Medulla oblongata (tissue), 1 donor: ENCODE measurements around the gene GSTCD.
"Not testable (repeated sequence)": the region's sequence is repeated elsewhere in the genome, so short reads cannot be mapped to it uniquely, and the experiment has no call there.

Experiments
- DNase-seq: peaks from one replicate; pipeline ENCODE4 v3.0.0-alpha.2; 2015; ENCODE audit errors: extremely low spot score

Gene GSTCD

DNA sequence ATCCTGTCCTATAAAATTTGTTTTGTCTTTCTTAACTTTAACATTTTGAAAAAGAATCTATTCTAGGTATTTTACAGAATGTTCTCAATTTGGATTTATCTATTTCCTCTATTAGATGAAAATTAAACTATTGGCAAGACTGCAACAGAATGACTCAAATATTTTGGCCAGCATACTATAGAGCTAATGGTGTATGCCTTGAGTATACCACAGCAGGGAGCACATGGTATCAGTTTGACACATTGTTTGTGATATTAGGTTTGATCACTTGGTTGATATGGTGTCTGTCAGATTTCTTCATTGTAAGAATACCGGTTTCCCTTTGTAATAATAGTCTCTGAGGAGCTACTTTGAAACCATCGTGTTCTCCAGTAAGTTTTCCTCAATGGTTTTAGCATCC lies 98.9 kb downstream of the GSTCD start:
- DNase-seq = no peak

GRCh38 chr4:105808030-105808749 lies 99.6 kb downstream of the GSTCD start:
- no peak for DNase-seq

DNA sequence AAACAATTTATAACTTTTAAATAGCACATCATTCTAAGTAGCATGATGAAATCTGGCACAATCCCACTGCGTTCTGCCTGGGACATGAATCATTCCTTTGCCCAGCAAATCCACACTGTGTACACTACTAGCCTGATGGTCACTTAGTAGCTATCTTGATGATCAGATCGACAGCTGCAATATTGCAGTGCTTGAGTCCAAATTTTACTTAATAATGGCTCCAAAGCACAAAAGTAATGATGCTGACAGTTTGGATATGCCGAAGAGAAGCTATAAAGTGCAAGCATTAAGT lies 100.1 kb downstream of the GSTCD start:
- DNase-seq = no peak

DNA sequence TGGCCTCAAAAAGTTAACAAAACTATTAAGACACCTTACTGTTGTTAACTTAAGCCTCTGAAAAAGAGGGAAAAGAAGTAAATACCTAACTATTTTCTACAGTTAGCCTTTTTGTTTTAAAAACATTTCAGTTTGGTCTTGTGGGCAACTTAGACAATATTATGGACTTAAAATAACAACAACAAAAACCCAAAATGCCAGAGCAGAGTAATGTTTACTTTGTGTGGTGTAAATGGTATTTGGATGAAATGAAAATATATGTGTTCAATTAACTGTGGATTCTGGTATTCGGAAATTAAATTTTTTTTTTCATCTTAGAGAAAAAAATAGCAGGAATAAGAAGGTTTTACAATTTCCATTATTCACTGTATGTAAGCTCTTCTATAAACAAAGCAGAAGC lies 107.1 kb downstream of the GSTCD start:
- DNase-seq = no peak

- no peak for DNase-seq
Observed at GRCh38 chr4:105822061-105822460, 113.5 kb downstream of the GSTCD start.

GRCh38 chr4:105828074-105828473 lies 119.5 kb downstream of the GSTCD start:
- no peak for DNase-seq

DNA sequence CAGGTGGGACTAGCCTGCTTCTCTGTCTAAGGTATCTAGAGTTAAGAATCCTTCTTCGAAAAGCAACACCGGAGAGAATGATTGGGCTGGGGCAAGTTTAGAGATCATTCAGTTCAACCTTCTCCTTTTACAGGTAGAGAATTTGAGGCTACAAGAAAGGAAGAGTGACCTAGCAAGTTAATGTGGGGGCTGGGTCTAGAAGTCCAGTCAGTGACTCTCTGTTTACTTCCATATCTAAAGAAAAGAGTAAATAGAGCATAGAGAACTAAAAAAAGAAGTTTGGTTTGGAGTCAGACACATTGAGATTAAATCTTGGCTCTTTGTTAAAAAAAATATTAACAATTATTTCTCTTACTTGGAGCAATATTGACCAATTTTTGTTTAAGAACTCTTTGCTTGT lies 122.6 kb downstream of the GSTCD start:
- no peak for DNase-seq

- DNase-seq = no peak
Observed at GRCh38 chr4:105835177-105835576, 126.6 kb downstream of the GSTCD start.

GRCh38 chr4:105836537-105836936 lies 128.0 kb downstream of the GSTCD start:
- no peak for DNase-seq

DNA sequence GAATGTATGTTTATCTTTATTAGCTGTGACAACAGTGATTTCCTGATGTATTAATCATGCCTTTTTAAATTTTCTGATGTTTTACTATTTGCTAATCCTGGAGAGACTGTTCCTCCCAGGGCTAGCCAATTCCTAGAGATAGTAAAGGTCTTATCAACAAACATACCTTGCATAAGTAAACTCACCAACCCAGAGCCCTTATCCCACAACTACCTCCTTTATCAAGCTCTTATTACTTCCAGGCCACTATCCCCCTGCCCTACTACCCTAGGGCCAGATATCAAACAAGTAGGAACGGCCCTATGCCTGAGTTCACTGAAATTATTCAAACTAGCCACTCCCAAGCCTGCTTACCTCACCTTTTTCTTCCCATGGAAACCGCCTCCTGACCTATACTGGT lies 128.5 kb downstream of the GSTCD start:
- DNase-seq = no peak

DNA sequence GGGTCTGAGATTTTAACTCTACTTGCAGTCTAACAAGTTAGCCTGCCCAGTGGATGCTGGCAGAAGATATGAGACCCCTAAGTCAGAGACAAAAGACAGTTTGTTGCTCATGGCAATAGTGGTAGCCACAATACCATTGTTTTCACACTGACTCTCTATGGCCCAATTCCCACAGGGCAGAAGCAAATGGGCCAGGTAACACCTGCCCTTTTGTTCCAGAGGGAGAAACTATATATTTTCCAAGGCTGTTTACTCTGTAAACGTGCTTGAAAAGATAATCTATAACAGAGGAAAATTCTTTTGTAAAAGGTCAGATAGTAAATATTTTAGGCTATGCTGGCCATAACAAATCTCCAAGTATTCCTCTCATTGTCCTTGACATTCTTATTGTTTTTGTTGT lies 129.5 kb downstream of the GSTCD start:
- no peak for DNase-seq

- no peak for DNase-seq
Observed at GRCh38 chr4:105840426-105841174, 132.0 kb downstream of the GSTCD start.

DNA sequence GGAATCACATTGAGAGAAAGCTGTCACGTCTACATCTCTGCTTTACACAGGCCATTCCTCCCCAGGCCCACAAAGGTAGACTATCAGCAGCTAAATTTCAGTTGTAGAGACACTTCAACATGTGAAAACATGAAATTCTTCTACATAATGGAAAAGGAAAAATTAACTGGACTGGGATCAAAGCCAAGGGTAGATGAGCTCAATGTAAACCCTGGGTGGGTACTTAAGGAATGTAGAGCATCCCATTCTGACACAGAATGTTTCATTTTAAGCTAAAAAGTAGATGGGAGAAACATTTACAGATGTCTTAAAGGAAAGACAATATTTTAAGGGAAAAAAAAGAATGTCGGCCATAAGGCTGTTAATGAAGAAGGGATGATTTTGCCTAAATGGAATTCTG lies 135.4 kb downstream of the GSTCD start:
- DNase-seq = no peak

- no peak for DNase-seq
Observed at GRCh38 chr4:105845559-105845958, 137.0 kb downstream of the GSTCD start.

GRCh38 chr4:105848359-105848758 lies 139.8 kb downstream of the GSTCD start:
- not testable (repeated sequence) for DNase-seq

DNA sequence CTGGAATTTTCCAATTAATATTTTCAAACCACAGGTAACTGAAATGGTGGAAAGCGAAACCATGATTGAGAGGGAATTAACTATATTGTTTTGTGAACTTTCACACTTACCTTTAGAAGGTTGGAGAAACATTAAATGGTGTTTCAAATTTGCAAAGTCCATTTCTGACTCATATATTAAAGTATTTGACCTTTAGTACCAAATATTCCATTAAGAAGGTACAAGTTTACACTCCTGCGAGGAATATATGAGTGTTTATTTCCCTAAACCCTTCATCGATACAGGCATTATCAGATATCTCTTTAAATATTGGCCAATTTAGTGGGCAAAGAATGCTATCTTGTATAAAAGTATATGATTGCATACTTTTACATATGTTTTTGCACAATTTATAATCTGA lies 142.6 kb downstream of the GSTCD start:
- no peak for DNase-seq

GRCh38 chr4:105852230-105852629 lies 143.6 kb downstream of the GSTCD start:
- not testable (repeated sequence) for DNase-seq

DNA sequence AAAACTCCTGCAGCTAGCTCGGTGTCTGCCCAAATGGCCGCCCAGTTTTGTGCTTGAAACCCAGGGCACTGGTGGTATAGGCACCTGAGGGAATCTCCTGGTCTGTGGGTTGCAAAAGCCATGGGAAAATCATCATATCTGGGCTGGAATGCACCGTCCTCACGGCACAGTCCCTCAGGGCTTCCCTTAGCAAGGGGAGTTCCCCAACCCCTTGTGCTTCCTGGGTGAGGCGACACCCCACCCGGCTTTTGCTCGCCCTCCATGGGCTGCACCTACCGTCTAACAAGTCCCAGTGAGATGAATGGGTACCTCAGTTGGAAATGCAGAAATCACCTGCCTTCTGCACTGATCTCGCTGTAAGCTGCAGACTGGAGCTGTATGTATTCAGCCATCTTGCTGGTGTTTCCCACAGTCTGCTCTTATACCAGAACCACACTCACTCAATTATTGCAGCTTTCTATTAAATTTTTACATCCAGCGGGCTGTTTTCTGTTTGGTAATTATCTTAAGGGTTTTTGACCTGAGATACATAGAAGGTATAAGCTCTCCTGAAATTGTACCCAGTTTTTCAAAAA lies 150.0 kb downstream of the GSTCD start:
- no peak for DNase-seq

DNA sequence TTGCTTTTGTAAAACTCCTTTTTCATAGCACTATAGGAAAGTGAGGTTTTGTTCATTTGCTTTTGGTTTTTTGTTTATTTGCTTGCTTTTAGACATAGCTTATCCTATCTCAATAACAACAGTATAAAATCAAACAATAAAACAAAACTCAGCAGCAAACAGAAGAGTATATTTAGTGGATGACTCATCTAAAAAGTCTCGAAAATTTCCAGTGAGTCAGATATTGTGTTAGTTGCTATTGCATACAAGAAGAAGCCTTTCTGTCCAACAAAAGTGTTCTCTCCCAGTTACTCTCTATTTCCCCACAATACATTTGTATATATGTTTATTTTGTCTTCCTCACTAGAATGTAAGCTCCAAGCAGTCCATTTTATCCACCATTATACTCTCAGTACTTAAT lies 150.6 kb downstream of the GSTCD start:
- DNase-seq = no peak

GRCh38 chr4:105870963-105871362 lies 162.4 kb downstream of the GSTCD start:
- no peak for DNase-seq

- DNase-seq = no peak
Observed at GRCh38 chr4:105871997-105872396, 163.4 kb downstream of the GSTCD start.

DNA sequence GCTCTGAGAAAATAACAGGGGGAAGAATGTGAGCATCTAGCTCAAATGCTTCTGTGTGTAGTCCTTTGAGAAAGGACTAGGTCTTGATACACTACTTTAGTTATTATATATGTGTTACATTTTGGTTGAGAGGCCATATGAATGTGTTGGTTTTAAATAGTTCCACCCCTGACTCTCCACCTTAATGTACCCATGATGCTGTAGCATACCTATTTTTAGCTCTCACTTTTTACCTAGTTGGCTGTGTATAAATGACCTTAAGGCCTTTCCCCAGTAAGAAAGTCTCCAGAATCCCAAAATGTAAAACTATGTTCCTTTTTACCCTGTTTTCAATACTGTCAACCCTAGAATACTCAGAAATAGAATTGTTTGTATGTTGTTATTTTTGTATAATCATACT lies 166.6 kb downstream of the GSTCD start:
- DNase-seq = no peak

DNA sequence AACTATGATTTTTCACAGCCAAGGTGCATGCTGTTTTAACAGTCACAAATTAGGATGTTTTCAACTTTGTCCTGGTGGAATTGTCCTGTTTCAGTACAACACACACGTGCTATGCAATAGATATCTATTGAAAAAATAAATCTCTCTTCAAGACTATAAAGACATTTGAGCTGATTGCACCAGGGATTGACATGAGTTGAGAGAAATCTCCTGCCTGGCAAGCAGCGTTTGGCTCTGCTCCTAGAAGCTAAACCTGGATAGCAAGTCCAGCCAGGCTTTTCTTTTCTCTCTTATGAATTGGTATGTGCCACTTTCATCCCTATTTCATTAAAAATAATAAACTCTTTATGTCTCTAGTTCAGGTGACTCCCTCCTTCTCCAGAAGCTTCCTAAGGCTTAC lies 170.1 kb downstream of the GSTCD start:
- no peak for DNase-seq
